HK-2 (cell line): ENCODE results near the gene C7orf25.

Experiments used
- DNase-seq: peaks from one replicate; pipeline ENCODE4 v3.0.0-alpha.2; 2018; ENCODE audit not compliant: unreplicated experiment

Gene C7orf25

DNA sequence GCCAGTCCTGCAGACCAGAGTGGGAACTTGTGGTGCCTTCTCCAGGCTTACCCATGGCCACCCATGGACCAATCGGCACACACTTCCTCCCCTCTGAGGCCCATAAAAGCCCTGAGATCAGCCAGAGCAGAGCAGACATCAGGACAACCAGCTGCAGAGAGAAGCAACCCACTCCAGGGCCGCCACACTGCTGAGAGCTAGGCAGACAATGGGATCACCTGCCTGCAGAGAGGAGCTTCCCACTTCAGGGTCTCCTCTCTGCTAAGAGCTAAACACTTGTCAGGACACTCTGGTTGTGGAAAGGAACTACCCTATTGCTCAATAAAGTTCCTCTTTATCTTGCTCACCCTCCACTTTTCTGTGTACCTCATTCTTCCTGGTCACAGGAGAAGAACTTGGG lies 34.0 kb downstream of the C7orf25 start:
- no peak for DNase-seq

DNA sequence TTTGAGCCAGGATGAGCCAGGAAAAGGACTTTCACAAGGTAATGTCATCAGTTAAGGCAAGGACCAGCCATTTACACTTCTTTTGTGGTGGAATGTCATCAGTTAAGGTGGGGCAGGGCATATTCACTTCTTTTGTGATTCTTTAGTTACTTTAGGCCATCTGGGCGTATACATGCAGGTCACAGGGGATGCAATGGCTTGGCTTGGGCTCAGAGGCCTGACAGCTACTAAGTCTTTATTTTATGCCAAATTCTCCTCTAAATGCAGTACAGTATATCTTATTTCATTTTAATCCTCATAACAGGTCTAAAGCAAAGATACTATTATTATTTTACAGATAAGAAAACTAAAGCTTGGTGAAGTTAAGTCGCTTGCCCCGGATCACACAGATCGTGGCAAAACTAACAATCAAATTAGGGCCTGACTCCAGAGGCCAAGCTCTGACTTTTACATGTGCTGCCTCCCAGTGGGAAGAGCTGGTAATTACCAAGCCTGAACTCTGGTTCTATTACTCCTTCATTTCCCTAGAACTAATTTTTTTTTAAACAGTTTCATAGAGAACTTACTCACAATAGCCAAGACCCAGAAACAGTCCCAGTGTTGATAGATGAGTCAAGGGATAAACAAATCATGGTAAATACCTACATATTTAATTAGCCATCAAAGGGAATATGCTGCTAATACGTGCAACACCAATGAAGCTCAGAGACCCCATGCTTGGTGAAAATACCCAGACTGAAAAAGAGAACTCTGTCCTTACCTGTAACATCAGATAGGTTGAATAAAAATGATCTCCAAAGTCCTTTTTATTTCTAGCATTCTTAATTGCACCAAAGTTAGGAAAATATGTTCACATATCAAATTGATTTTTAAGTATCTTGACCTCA lies 35.4 kb downstream of the C7orf25 start:
- DNase-seq: peak; percentile 39

GRCh38 chr7:42869131-42870020 lies 42.5 kb downstream of the C7orf25 start:
- DNase-seq: no peak

- DNase-seq: no peak
These were observed 43.4 kb downstream of the C7orf25 start for GRCh38 chr7:42868480-42868879.
